MM.1S (cell line): Measurements from ENCODE around the gene RPH3AL.

Experiments
- EZH2 ChIP-seq: fragments of 300-600 bp; sonication (generic); optimal IDR thresholded peaks from 2 replicates; pipeline ENCODE3; 2017; ENCODE audit warnings: low read depth, mild to moderate bottlenecking, antibody characterized with exemption, low read length, mixed read lengths
- TF ChIP-seq, protein P1 (sequence below): fragments of 300-600 bp; sonication (generic); IDR thresholded peaks from 2 replicates; pipeline ENCODE4 v1.5.1; 2016; ENCODE audit warnings: antibody characterized with exemption, low read length, mixed read lengths

DNA sequence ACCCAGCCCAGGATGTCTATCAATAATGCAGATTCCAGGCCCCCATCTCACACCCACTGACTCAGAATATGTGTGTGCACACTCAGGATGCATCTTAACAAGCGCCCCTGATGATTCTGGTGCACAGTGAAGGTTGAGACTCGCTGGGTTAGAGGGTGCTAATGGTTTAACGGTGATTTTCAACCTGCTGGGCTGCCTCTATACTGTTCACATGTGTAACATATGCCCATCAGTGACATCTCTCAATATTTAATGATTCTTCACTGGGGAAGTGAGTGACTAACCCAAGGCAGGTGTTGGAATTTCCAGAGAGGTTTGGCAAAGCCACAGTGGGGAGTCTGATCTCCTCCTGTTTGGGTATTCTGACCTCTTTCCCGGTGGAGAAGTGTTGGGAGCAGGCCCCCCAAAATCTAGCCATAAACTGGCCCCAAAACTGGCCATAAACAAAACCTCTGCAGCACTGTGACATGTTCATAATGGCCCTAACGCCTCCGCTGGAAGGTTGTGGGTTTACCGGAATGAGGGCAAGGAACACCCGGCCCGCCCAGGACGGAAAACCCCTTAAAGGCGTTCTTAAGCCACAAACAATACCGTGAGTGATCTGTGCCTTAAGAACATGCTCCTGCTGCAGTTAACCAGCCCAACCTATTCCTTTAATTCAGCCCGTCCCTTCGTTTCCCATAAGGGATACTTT, 167.0 kb downstream of the RPH3AL start:
- TF ChIP-seq, protein P1, sequence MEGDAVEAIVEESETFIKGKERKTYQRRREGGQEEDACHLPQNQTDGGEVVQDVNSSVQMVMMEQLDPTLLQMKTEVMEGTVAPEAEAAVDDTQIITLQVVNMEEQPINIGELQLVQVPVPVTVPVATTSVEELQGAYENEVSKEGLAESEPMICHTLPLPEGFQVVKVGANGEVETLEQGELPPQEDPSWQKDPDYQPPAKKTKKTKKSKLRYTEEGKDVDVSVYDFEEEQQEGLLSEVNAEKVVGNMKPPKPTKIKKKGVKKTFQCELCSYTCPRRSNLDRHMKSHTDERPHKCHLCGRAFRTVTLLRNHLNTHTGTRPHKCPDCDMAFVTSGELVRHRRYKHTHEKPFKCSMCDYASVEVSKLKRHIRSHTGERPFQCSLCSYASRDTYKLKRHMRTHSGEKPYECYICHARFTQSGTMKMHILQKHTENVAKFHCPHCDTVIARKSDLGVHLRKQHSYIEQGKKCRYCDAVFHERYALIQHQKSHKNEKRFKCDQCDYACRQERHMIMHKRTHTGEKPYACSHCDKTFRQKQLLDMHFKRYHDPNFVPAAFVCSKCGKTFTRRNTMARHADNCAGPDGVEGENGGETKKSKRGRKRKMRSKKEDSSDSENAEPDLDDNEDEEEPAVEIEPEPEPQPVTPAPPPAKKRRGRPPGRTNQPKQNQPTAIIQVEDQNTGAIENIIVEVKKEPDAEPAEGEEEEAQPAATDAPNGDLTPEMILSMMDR: no peak
- no peak for TF ChIP-seq EZH2
